K562 (cell line): Measurements from ENCODE around the gene FABP2. TPM values are rescaled to one million over a fixed set of nuclear protein-coding genes. Genes with fewer than 3 reads are reported as not detected.

ENCODE experiments used
- ATAC-seq: fragments of 200-7000 bp; cut with Tn5 transposase; 3 replicates; pipeline ENCODE4 v1.9.1; 2020; ENCODE audit warnings: moderate library complexity
- BruUV-seq: library from RNA; stranded (reverse); fragments of 400-500 nt; replicated peaks from 2 replicates; lab custom pipeline; 2021; lab: Mats Ljungman, UMichigan
- CTCF ChIA-PET: fragments of 300-600 bp; formaldehyde crosslinking; extraction: SDS; loops from one replicate; lab custom pipeline; 2021; ENCODE audit warnings: low intra/inter-chr PET ratio; lab: Yijun Ruan, JAX
- POLR2A ChIA-PET: fragments of 300-600, 350-650 bp; sonication (Branson Sonifier 250); formaldehyde crosslinking; extraction: SDS; loops from one replicate; lab custom pipeline; 2021; ENCODE audit warnings: antibody characterized with exemption, inconsistent platforms; lab: Yijun Ruan, JAX
- DNase-seq, 4 experiments: peaks; one replicate each; pipeline versions ENCODE4 v3.0.0 to v3.0.0-alpha.2; 2011 to 2018; ENCODE audit warnings: low spot score in 3 of 4, mixed read lengths in 3 of 4; ENCODE audit errors: extremely low read depth in 1 of 4
- FAIRE-seq: peaks from 2 replicates; lab custom pipeline; 2011; peaks lifted over from hg19 to GRCh38; lab: Jason Lieb, UNC
- H2AFZ ChIP-seq: 2 replicates; pipeline ENCODE4 v1.6.0; 2011; ENCODE audit warnings: low read depth, low read length, control low read depth, inconsistent platforms
- H3K27ac ChIP-seq: fragments of 200-600 bp; 3 replicates; pipeline ENCODE4 v1.8.0; 2011; ENCODE audit warnings: low read depth, mild to moderate bottlenecking, control low read depth, inconsistent platforms, low read length, moderate library complexity, mixed read lengths; ENCODE audit errors: extremely low read depth
- H3K27me3 ChIP-seq, 2 experiments: fragments of 300-600 bp in 1 of 2; 2 replicates in 1 of 2; 3 replicates in 1 of 2; pipeline versions ENCODE4 v1.6.0 to v1.8.0; 2011; ENCODE audit warnings: inconsistent platforms in 2 of 2, low read length in 2 of 2, mild to moderate bottlenecking in 1 of 2, mixed read lengths in 1 of 2, moderate library complexity in 1 of 2; ENCODE audit not compliant: control insufficient read depth in 2 of 2, insufficient read depth in 2 of 2
- H3K36me3 ChIP-seq: fragments of 300-600 bp; 3 replicates; pipeline ENCODE4 v1.8.0; 2011; ENCODE audit warnings: mild to moderate bottlenecking, low read length, inconsistent platforms; ENCODE audit not compliant: control insufficient read depth, insufficient read depth
- H3K4me1 ChIP-seq, 2 experiments: fragments of 200-600 bp in 1 of 2; replicated peaks in 1 of 2; 2 replicates in 1 of 2; 3 replicates in 1 of 2; pipeline versions ENCODE4 v1.5.1 to v1.8.0; 2011; ENCODE audit warnings: inconsistent platforms in 2 of 2, low read length in 2 of 2, mild to moderate bottlenecking in 1 of 2, mixed read lengths in 1 of 2, moderate library complexity in 1 of 2; ENCODE audit not compliant: control insufficient read depth in 2 of 2, insufficient read depth in 2 of 2
- H3K4me2 ChIP-seq: 2 replicates; pipeline ENCODE4 v1.6.1; 2011; ENCODE audit warnings: low read length, control low read depth, inconsistent platforms, mixed read lengths; ENCODE audit not compliant: insufficient read depth
- H3K4me3 ChIP-seq: fragments of 200-600 bp; sonication (generic), shearing (Covaris generic); 2 replicates; pipeline ENCODE4 v1.5.1; 2016; ENCODE audit warnings: control low read depth, inconsistent platforms
- H3K79me2 ChIP-seq: fragments of 200-600 bp; 3 replicates; pipeline ENCODE4 v1.8.0; 2011; ENCODE audit warnings: low read length, inconsistent platforms; ENCODE audit not compliant: control insufficient read depth, insufficient read depth
- H3K9ac ChIP-seq, 2 experiments: 2 replicates each; pipeline versions ENCODE4 v1.6.0 to v1.6.1; 2011; ENCODE audit warnings: low read depth in 2 of 2, low read length in 2 of 2, control low read depth in 1 of 2, inconsistent platforms in 1 of 2, mild to moderate bottlenecking in 1 of 2, mixed read lengths in 1 of 2; ENCODE audit not compliant: insufficient read depth in 1 of 2
- H3K9me1 ChIP-seq: one replicate; pipeline ENCODE4 v1.6.0; 2011; ENCODE audit warnings: inconsistent platforms, mild to moderate bottlenecking, low read length, moderate library complexity; ENCODE audit not compliant: control insufficient read depth, insufficient read depth
- H3K9me3 ChIP-seq: replicated peaks from 2 replicates; pipeline ENCODE4 v1.5.1; 2011; ENCODE audit warnings: low read depth, low read length, inconsistent platforms; ENCODE audit not compliant: control insufficient read depth, insufficient read depth
- H4K20me1 ChIP-seq: replicated peaks from 2 replicates; pipeline ENCODE4 v1.6.1; 2011; ENCODE audit warnings: low read length, inconsistent platforms, mixed read lengths; ENCODE audit not compliant: control insufficient read depth, insufficient read depth
- ARID4B ChIP-seq: sonication (generic); formaldehyde crosslinking; IDR thresholded peaks from 2 replicates; pipeline ENCODE4 v1.8.0; 2022; ENCODE audit warnings: mild to moderate bottlenecking, missing genetic modification reagents
- CBFA2T3 ChIP-seq: fragments of 450-650 bp; IDR thresholded peaks from 2 replicates; pipeline ENCODE4 v1.6.1; 2017
- DNMT1 ChIP-seq: fragments of 450-650 bp; IDR thresholded peaks from 2 replicates; pipeline ENCODE4 v1.6.1; 2016; ENCODE audit warnings: antibody characterized with exemption, mild to moderate bottlenecking
- FOXJ2 ChIP-seq: fragments of 200-800 bp; sonication (Bioruptor generic); IDR thresholded peaks from 2 replicates; pipeline ENCODE4 v1.6.1; 2016; ENCODE audit warnings: missing genetic modification characterization, missing compliant biosample characterization
- NFIC ChIP-seq: fragments of 450-650 bp; IDR thresholded peaks from 2 replicates; pipeline ENCODE4 v1.6.1; 2017; ENCODE audit warnings: mild to moderate bottlenecking, inconsistent platforms
- PRMT5 ChIP-seq: sonication (generic); formaldehyde crosslinking; IDR thresholded peaks from 2 replicates; pipeline ENCODE4 v1.5.0; 2020; ENCODE audit warnings: missing genetic modification reagents
- TBP ChIP-seq: optimal IDR thresholded peaks from 2 replicates; pipeline ENCODE3; 2011; ENCODE audit warnings: low read depth, low read length, improper control_type of control experiment
- TCF3 ChIP-seq: sonication (generic); formaldehyde crosslinking; IDR thresholded peaks from 2 replicates; pipeline ENCODE4 v1.4.0; 2020; ENCODE audit warnings: mild to moderate bottlenecking, missing genetic modification reagents
- TEAD4 ChIP-seq, 2 experiments: sonication (generic) in 1 of 2; formaldehyde crosslinking in 1 of 2; IDR thresholded peaks; 2 replicates each; pipeline versions ENCODE4 v1.6.1 to v1.8.0; 2012 to 2022; ENCODE audit warnings: borderline replicate concordance in 1 of 2, inconsistent platforms in 1 of 2, low read length in 1 of 2, mild to moderate bottlenecking in 1 of 2, missing genetic modification reagents in 1 of 2
- WGBS: fragments of 100-300 bp; shearing (Covaris generic); methylation state at CpG from one replicate; pipeline ENCODE4 v1.1.6; 2016; ENCODE audit warnings: low coverage, mixed read lengths; ENCODE audit not compliant: insufficient coverage; ENCODE audit errors: missing lambda C conversion rate; 5-methylcytosine and 5-hydroxymethylcytosine counted together
- in situ Hi-C: fragments of 300-500 bp; cut with MboI; formaldehyde crosslinking; loops from 4 replicates; pipeline ENCODE4 v1.15.0; 2018; ENCODE audit warnings: inconsistent platforms, mixed read lengths
- intact Hi-C: fragments of 100-400 bp; cut with micrococcal nuclease; formaldehyde crosslinking; loops from 2 replicates; pipeline ENCODE4 v1.14.2; 2022
- polyA plus RNA-seq, 8 experiments: library from polyadenylated mRNA; depleted of rRNA in 4 of 8; stranded (reverse) in 5 of 8; unstranded in 3 of 8; fragments of >200 nt; fragmentation: Nextera tagmentation in 2 of 8; fragmentation: Illumina TruSeq in 1 of 8; extraction: Ambion mirVana in 2 of 8; extraction: Trizol in 1 of 8; gene quantifications; 2 replicates each; pipeline versions ENCODE4 v1.2.1 to v1.2.3, GENCODE V29; 2011 to 2014; ENCODE audit warnings: inconsistent platforms in 1 of 8, missing spikeins in 1 of 8
- total RNA-seq, 7 experiments: library from RNA; depleted of rRNA in 6 of 7; stranded (reverse); fragments of >200 nt in 6 of 7; fragmentation: Illumina TruSeq in 2 of 7; extraction: Trizol in 2 of 7; gene quantifications; 2 replicates each; pipeline versions ENCODE4 v1.2.1 to v1.2.3, GENCODE V29; 2011 to 2021; ENCODE audit warnings: low replicate concordance in 1 of 7

Gene FABP2
- total and polyA plus RNA-seq, 9 of the 15 experiments (the other 6 are each of a cell fraction or from before 2014, with no cell fraction given) = not detected

GRCh38 chr4:119329835-119330620 is 8.1 kb upstream of the FABP2 start:
- H3K4me1 ChIP-seq = no peaks in the 10 kb centered on the region
- ATAC-seq (no peak), DNase-seq (no peak), FAIRE-seq (no peak)
- H3K9me1 ChIP-seq = no peaks in the 10 kb centered on the region
- no peak overlapping the region for H3K9ac ChIP-seq
- H3K4me3 ChIP-seq = no peak overlapping the region
- no peak overlapping the region for H3K27ac ChIP-seq
- intact Hi-C loops (no loop called here), in situ Hi-C loops (no loop called here)
- ChIA-PET POLR2A (interaction anchor here (0.7 kb wide), 1 partner anchor 19 kb away, joined by 4 read pairs; no protein-coding TSS in a partner anchor), CTCF (no interaction called here)
- H3K27me3 ChIP-seq = no peaks in the 10 kb centered on the region
- no peak overlapping the region for H2AFZ ChIP-seq
- H4K20me1 ChIP-seq = no peaks in the 10 kb centered on the region
- no peak overlapping the region for H3K4me2 ChIP-seq
- 2% methylated on average over 2 of the region's 2 CpGs for WGBS
- H3K9me3 ChIP-seq = no peaks in the 10 kb centered on the region
- H3K79me2 ChIP-seq = no peaks in the 10 kb centered on the region
- H3K36me3 ChIP-seq = no peaks in the 10 kb centered on the region
- no TSS peak for BruUV-seq
- no peak for TF ChIP-seq TBP
- peak; percentile 43 for TF ChIP-seq TEAD4 (IDR thresholded peaks at IDR 0.05; ENCODE audit: low read length)
- TF ChIP-seq TEAD4 (CRISPR knock-in tag; IDR thresholded peaks at IDR 0.05; ENCODE audit: borderline replicate concordance) = no peak
- TF ChIP-seq PRMT5 = no peak
- 0 out of 2 replicates have a peak, but pooled peaks have one; percentile 11 for TF ChIP-seq NFIC
- TF ChIP-seq DNMT1 = no peak
- TF ChIP-seq ARID4B (CRISPR knock-in tag) = no peak
- 0 out of 2 replicates have a peak, but pooled peaks have one; percentile 9 for TF ChIP-seq TCF3 (CRISPR knock-in tag)
- peak; percentile 45; the same call in 1 of the 2 replicates for TF ChIP-seq CBFA2T3
- no peak for TF ChIP-seq FOXJ2 (tag)
